NCI-H69 (cell line): ENCODE data around the gene AP2S1.
"Not testable (repeated sequence)": the region's sequence is repeated elsewhere in the genome, so short reads cannot be mapped to it uniquely, and the experiment has no call there.

Experiments used
- DNase-seq: peaks from one replicate; lab custom pipeline; 2025; lab: John Stamatoyannopoulos, UW

AP2S1 gene

GRCh38 chr19:46841458-46842083 lies 9.1 kb downstream of the AP2S1 start:
- DNase-seq: no peak

GRCh38 chr19:46840498-46840942 lies 10.1 kb downstream of the AP2S1 start:
- peak; percentile 80 for DNase-seq

- DNase-seq: no peak
Measured at GRCh38 chr19:46839752-46840497, 10.7 kb downstream of the AP2S1 start.

GRCh38 chr19:46838160-46838559 lies 12.5 kb downstream of the AP2S1 start:
- no peak for DNase-seq

- no peak for DNase-seq
Measured at GRCh38 chr19:46834984-46835383, 15.7 kb downstream of the AP2S1 start.

- no peak for DNase-seq
Measured at GRCh38 chr19:46834121-46834520, 16.5 kb downstream of the AP2S1 start.

GRCh38 chr19:46830864-46831263 lies 19.8 kb downstream of the AP2S1 start:
- no peak for DNase-seq

- no peak for DNase-seq
Measured at GRCh38 chr19:46828484-46828883, 22.2 kb downstream of the AP2S1 start.

GRCh38 chr19:46825731-46826055 lies 25.0 kb downstream of the AP2S1 start:
- DNase-seq: no peak

GRCh38 chr19:46824890-46825730 lies 25.5 kb downstream of the AP2S1 start:
- no peak for DNase-seq

- no peak for DNase-seq
Measured at GRCh38 chr19:46823049-46823448, 27.6 kb downstream of the AP2S1 start.

- DNase-seq: not testable (repeated sequence)
Measured at GRCh38 chr19:46822410-46822787, 28.2 kb downstream of the AP2S1 start.

- peak; percentile 68 for DNase-seq
Measured at GRCh38 chr19:46821512-46822409, 28.9 kb downstream of the AP2S1 start.

GRCh38 chr19:46818812-46819211 lies 31.8 kb downstream of the AP2S1 start:
- DNase-seq: peak; percentile 56

GRCh38 chr19:46815833-46816627 lies 34.6 kb downstream of the AP2S1 start:
- peak; percentile 22 for DNase-seq

- DNase-seq: peak; percentile 54
Measured at GRCh38 chr19:46813839-46814358, 36.7 kb downstream of the AP2S1 start.

GRCh38 chr19:46812977-46813838 lies 37.4 kb downstream of the AP2S1 start:
- DNase-seq: no peak

- no peak for DNase-seq
Measured at GRCh38 chr19:46809534-46810272, 40.9 kb downstream of the AP2S1 start.

GRCh38 chr19:46806656-46807055 lies 44.0 kb downstream of the AP2S1 start:
- DNase-seq: no peak
